ENCODE measurements around the gene SFI1.

The SFI1 gene

DNA sequence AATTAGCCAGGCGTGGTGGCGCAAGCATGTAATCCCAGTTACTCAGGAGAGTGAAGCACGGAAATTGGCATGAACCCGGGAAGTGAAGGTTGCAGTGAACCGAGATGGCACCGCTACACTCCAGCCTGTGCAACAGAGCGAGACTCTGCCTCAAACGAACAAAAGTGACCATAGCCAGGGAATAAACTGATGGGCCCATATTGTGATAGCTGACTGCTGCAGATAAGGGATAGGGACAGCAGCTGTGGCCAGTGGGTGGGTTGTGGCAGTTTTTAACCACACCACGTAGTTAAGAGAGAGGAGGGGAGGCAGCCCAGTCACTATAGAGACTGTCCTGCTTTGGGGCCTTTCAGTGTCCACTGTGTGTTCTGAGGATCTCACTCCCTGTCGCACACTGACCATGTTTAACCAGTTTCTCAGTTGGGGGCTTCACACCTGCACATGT is 106.8 kb downstream of the SFI1 start:
- DNase-seq (ENCODE audit: low spot score), result no peak
- TF ChIP-seq CTCF (conservative IDR thresholded peaks at IDR 0.05; ENCODE audit: low read depth), result no peak
- CTCF ChIA-PET, result no interaction called here
- POLR2A ChIA-PET (ENCODE audit: low non-redundant PET), result no interaction called here
- peak overlapping the region; percentile 44 for H3K27ac ChIP-seq

GRCh38 chr22:31603574-31603973 is 107.2 kb downstream of the SFI1 start:
- no peak for DNase-seq (ENCODE audit: low spot score)
- no peak for TF ChIP-seq CTCF (conservative IDR thresholded peaks at IDR 0.05; ENCODE audit: low read depth)
- ChIA-PET CTCF (no interaction called here), POLR2A (ENCODE audit: low non-redundant PET) (no interaction called here)
- no peak overlapping the region for H3K27ac ChIP-seq

GRCh38 chr22:31604137-31604705 is 107.9 kb downstream of the SFI1 start:
- ChIA-PET POLR2A (ENCODE audit: low non-redundant PET) (no interaction called here), CTCF (no interaction called here)
- DNase-seq (ENCODE audit: low spot score), result no peak
- TF ChIP-seq CTCF (conservative IDR thresholded peaks at IDR 0.05; ENCODE audit: low read depth), result no peak
- H3K27ac ChIP-seq, result no peak overlapping the region

GRCh38 chr22:31604746-31605705 is 108.7 kb downstream of the SFI1 start:
- H3K27ac ChIP-seq, result no peak overlapping the region
- POLR2A ChIA-PET (ENCODE audit: low non-redundant PET), result no interaction called here
- no peak for TF ChIP-seq CTCF (conservative IDR thresholded peaks at IDR 0.05; ENCODE audit: low read depth)
- DNase-seq (ENCODE audit: low spot score), result no peak
- CTCF ChIA-PET, result no interaction called here

GRCh38 chr22:31605851-31606585 is 109.7 kb downstream of the SFI1 start:
- POLR2A ChIA-PET (ENCODE audit: low non-redundant PET), result no interaction called here
- no peak for DNase-seq (ENCODE audit: low spot score)
- CTCF ChIA-PET, result no interaction called here
- no peak for TF ChIP-seq CTCF (conservative IDR thresholded peaks at IDR 0.05; ENCODE audit: low read depth)
- H3K27ac ChIP-seq, result no peak overlapping the region

DNA sequence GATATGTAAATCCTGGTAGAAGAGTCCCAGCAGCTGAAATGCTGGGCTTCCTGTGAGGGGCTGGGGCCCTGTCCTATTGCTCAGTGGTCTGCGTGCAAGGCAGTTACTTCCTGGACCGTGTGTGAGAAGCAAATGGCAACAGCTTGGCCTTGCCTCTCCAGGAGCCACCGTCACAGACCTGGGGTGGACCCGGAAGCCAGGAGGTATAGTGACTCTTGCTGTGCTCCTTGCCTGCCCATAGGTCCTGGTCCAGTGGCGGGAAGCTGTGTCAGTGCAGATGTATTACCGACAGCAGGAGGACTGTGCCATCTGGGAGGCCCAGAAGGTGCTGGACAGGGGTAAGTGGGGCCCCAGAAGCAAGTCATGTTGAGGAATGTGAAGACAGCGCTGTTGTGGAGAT is 111.4 kb downstream of the SFI1 start:
- DNase-seq (ENCODE audit: low spot score), result no peak
- CTCF ChIA-PET, result no interaction called here
- no peak for TF ChIP-seq CTCF (conservative IDR thresholded peaks at IDR 0.05; ENCODE audit: low read depth)
- H3K27ac ChIP-seq, result no peak overlapping the region
- POLR2A ChIA-PET (ENCODE audit: low non-redundant PET), result no interaction called here

All from RWPE1 (cell line).